ENCODE measurements around the gene DENND2D.

- no peak for TF ChIP-seq CTCF (IDR thresholded peaks at IDR 0.05; ENCODE audit: low read length)
- no peak for TF ChIP-seq EZH2 (IDR thresholded peaks at IDR 0.05; ENCODE audit: borderline replicate concordance, low read length)
Observed at GRCh38 chr1:111212634-111213335, 12.3 kb upstream of the DENND2D start.

All from OCI-LY1 (cell line).